A549 (cell line): ENCODE measurements around the gene AQP12B.

ENCODE experiments used
- CEBPB ChIP-seq, 2 experiments: fragments of >200 bp in 1 of 2; sonication (Bioruptor Twin) in 1 of 2; formaldehyde crosslinking in 1 of 2; IDR thresholded peaks; 2 replicates each; pipeline ENCODE4 v1.6.1; 2012 to 2016
- JUNB ChIP-seq: fragments of >200 bp; sonication (Bioruptor Twin); formaldehyde crosslinking; IDR thresholded peaks from 2 replicates; pipeline ENCODE4 v1.6.1; 2016
- SMC3 ChIP-seq: fragments of >200 bp; sonication (Bioruptor Twin); formaldehyde crosslinking; IDR thresholded peaks from 3 replicates; pipeline ENCODE4 v1.6.1; 2018; ENCODE audit warnings: inconsistent platforms
- TF ChIP-seq, protein P1 (sequence below): fragments of >200 bp; sonication (Bioruptor Twin); formaldehyde crosslinking; IDR thresholded peaks from 3 replicates; pipeline ENCODE4 v1.5.1; 2016

DNA sequence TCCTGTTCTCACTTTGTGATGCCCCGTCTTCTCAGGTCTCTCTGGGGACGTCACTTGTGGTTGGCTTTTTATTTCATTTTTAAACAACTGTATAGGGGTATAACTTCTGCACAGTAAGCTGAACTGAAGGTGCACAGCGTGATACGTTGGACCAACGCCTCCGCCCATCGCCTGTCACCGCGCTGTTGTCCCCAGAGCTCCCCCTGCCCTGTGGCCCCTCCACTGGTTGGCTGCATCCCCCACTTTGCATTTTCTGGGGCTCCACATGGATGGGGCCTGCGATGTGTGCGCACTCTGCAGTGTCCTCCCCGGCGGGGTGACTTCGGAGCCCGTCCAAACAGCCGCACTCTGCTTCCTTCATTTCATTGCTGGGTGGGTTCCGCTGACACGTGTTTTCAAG is 43.1 kb downstream of the AQP12B start:
- TF ChIP-seq, protein P1, sequence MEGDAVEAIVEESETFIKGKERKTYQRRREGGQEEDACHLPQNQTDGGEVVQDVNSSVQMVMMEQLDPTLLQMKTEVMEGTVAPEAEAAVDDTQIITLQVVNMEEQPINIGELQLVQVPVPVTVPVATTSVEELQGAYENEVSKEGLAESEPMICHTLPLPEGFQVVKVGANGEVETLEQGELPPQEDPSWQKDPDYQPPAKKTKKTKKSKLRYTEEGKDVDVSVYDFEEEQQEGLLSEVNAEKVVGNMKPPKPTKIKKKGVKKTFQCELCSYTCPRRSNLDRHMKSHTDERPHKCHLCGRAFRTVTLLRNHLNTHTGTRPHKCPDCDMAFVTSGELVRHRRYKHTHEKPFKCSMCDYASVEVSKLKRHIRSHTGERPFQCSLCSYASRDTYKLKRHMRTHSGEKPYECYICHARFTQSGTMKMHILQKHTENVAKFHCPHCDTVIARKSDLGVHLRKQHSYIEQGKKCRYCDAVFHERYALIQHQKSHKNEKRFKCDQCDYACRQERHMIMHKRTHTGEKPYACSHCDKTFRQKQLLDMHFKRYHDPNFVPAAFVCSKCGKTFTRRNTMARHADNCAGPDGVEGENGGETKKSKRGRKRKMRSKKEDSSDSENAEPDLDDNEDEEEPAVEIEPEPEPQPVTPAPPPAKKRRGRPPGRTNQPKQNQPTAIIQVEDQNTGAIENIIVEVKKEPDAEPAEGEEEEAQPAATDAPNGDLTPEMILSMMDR, result no peak
- TF ChIP-seq CEBPB (IDR thresholded peaks at IDR 0.05) (no peak), JUNB (no peak), SMC3 (no peak)
